GM23248 (cell line): Measurements from ENCODE around the gene ZNF772.
"Not testable (repeated sequence)": the region's sequence is repeated elsewhere in the genome, so short reads cannot be mapped to it uniquely, and the experiment has no call there.

ENCODE experiments used
- EZH2 ChIP-seq: fragments of 200-600 bp; sonication (generic); IDR thresholded peaks from 2 replicates; pipeline ENCODE4 v1.6.1; 2018; ENCODE audit warnings: antibody characterized with exemption, mild to moderate bottlenecking; ENCODE audit not compliant: insufficient read depth, poor library complexity, severe bottlenecking
- EZH2phosphoT487 ChIP-seq: fragments of 200-600 bp; sonication (generic); IDR thresholded peaks from 2 replicates; pipeline ENCODE4 v1.6.1; 2018; ENCODE audit warnings: antibody characterized with exemption, moderate library complexity, mild to moderate bottlenecking, low read depth; ENCODE audit not compliant: insufficient read depth

DNA sequence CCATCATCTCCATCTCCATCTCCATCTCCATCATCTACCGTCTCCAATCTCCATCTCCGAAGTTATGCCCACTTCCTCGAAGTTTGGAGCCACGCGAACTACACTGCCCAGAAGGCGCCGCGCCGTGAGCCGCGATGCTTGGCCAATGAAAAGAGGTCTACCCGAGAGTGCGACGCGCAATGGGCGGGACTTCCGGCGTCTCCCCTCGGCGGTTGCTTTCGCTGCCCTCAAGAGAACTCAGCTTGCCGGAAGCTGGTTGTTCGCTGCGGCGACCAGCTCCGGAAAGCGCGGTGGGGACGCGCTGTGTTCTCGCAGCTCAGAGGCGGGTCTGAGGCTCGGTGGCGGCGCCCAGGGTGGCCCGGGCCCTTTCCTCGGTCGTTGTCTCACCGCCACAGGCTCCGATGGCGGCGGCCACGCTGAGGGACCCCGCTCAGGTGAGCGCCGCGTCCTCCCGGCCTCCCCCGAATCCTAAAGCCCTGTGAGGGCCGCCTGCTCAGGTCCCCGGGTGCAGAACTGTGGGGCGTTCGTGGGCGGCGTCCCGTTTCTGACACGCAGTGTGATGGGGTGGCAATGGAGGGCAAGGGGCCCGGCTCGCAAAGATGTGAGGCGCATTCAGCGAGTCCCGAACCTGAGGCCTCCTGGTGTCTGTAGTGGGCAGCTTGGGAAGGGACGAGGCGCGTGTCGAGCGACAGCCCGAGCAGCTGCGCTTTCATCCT lies 22.5 kb upstream of the ZNF772 start, which contains the start of gene ZNF773:
- not testable (repeated sequence) for TF ChIP-seq EZH2phosphoT487, EZH2
